Measurements from ENCODE around the gene L3MBTL4.

The L3MBTL4 gene

GRCh38 chr18:6044319-6044718, 370.4 kb downstream of the L3MBTL4 start:
- H3K9me3 Mint-ChIP-seq (ENCODE audit: low read depth) = peaks cover 18% of the 10 kb centered on the region
- H3K27me3 Mint-ChIP-seq = peaks cover 5% of the 10 kb centered on the region
- no peak overlapping the region for H3K27ac Mint-ChIP-seq
- no peak overlapping the region for H3K4me3 Mint-ChIP-seq
- H3K36me3 Mint-ChIP-seq = peaks cover 2% of the 10 kb centered on the region
- H3K4me1 Mint-ChIP-seq (ENCODE audit: low read depth) = no peaks in the 10 kb centered on the region

GRCh38 chr18:6039055-6039454, 375.7 kb downstream of the L3MBTL4 start:
- no peak overlapping the region for H3K4me3 Mint-ChIP-seq
- H3K27ac Mint-ChIP-seq = no peak overlapping the region
- H3K4me1 Mint-ChIP-seq (ENCODE audit: low read depth) = no peaks in the 10 kb centered on the region
- H3K36me3 Mint-ChIP-seq = no peaks in the 10 kb centered on the region
- peaks cover 7% of the 10 kb centered on the region for H3K27me3 Mint-ChIP-seq
- H3K9me3 Mint-ChIP-seq (ENCODE audit: low read depth) = peaks cover 10% of the 10 kb centered on the region

- Mint-ChIP-seq H3K27me3 (peaks cover 2% of the 10 kb centered on the region), H3K4me1 (ENCODE audit: low read depth) (no peaks in the 10 kb centered on the region), H3K4me3 (no peak overlapping the region), H3K27ac (no peak overlapping the region), H3K36me3 (no peaks in the 10 kb centered on the region), H3K9me3 (ENCODE audit: low read depth) (peaks cover 3% of the 10 kb centered on the region)
Observed at GRCh38 chr18:6031442-6031841, 383.3 kb downstream of the L3MBTL4 start.

GRCh38 chr18:6031002-6031401, 383.7 kb downstream of the L3MBTL4 start:
- Mint-ChIP-seq H3K27me3 (peaks cover 2% of the 10 kb centered on the region), H3K27ac (no peak overlapping the region), H3K36me3 (no peaks in the 10 kb centered on the region), H3K4me1 (ENCODE audit: low read depth) (no peaks in the 10 kb centered on the region), H3K9me3 (ENCODE audit: low read depth) (no peaks in the 10 kb centered on the region), H3K4me3 (no peak overlapping the region)

- no peaks in the 10 kb centered on the region for H3K36me3 Mint-ChIP-seq
Observed at GRCh38 chr18:6024745-6025248, 389.9 kb downstream of the L3MBTL4 start.

GRCh38 chr18:6023551-6023950, 391.2 kb downstream of the L3MBTL4 start:
- Mint-ChIP-seq H3K4me1 (ENCODE audit: low read depth) (no peaks in the 10 kb centered on the region), H3K9me3 (ENCODE audit: low read depth) (no peaks in the 10 kb centered on the region), H3K36me3 (no peaks in the 10 kb centered on the region), H3K27ac (no peak overlapping the region), H3K4me3 (no peak overlapping the region), H3K27me3 (no peaks in the 10 kb centered on the region)

More at GRCh38 chr18:6024745-6025248, 389.9 kb downstream of the L3MBTL4 start:
- Mint-ChIP-seq H3K27me3 (peaks cover 2% of the 10 kb centered on the region), H3K27ac (no peak overlapping the region), H3K4me1 (ENCODE audit: low read depth) (no peaks in the 10 kb centered on the region), H3K4me3 (no peak overlapping the region), H3K9me3 (ENCODE audit: low read depth) (no peaks in the 10 kb centered on the region)

GRCh38 chr18:6022845-6023244, 391.9 kb downstream of the L3MBTL4 start:
- Mint-ChIP-seq H3K4me1 (ENCODE audit: low read depth) (no peaks in the 10 kb centered on the region), H3K27me3 (no peaks in the 10 kb centered on the region), H3K9me3 (ENCODE audit: low read depth) (no peaks in the 10 kb centered on the region), H3K4me3 (no peak overlapping the region), H3K36me3 (no peaks in the 10 kb centered on the region), H3K27ac (no peak overlapping the region)

GRCh38 chr18:6022074-6022444, 392.7 kb downstream of the L3MBTL4 start:
- Mint-ChIP-seq H3K27ac (no peak overlapping the region), H3K36me3 (no peaks in the 10 kb centered on the region), H3K4me3 (no peak overlapping the region), H3K4me1 (ENCODE audit: low read depth) (no peaks in the 10 kb centered on the region), H3K9me3 (ENCODE audit: low read depth) (no peaks in the 10 kb centered on the region), H3K27me3 (no peaks in the 10 kb centered on the region)

GRCh38 chr18:6021306-6022073, 393.2 kb downstream of the L3MBTL4 start:
- no peaks in the 10 kb centered on the region for H3K27me3 Mint-ChIP-seq
- H3K9me3 Mint-ChIP-seq (ENCODE audit: low read depth) = no peaks in the 10 kb centered on the region
- H3K27ac Mint-ChIP-seq = no peak overlapping the region
- no peaks in the 10 kb centered on the region for H3K36me3 Mint-ChIP-seq
- H3K4me3 Mint-ChIP-seq = no peak overlapping the region
- H3K4me1 Mint-ChIP-seq (ENCODE audit: low read depth) = no peaks in the 10 kb centered on the region

GRCh38 chr18:6018671-6019070, 396.0 kb downstream of the L3MBTL4 start:
- Mint-ChIP-seq H3K4me1 (ENCODE audit: low read depth) (no peaks in the 10 kb centered on the region), H3K36me3 (no peaks in the 10 kb centered on the region), H3K27ac (no peak overlapping the region), H3K4me3 (no peak overlapping the region), H3K9me3 (ENCODE audit: low read depth) (no peaks in the 10 kb centered on the region), H3K27me3 (no peaks in the 10 kb centered on the region)

GRCh38 chr18:6017171-6017570, 397.5 kb downstream of the L3MBTL4 start:
- no peaks in the 10 kb centered on the region for H3K27me3 Mint-ChIP-seq
- H3K36me3 Mint-ChIP-seq = no peaks in the 10 kb centered on the region
- no peaks in the 10 kb centered on the region for H3K4me1 Mint-ChIP-seq (ENCODE audit: low read depth)
- H3K4me3 Mint-ChIP-seq = no peak overlapping the region
- H3K27ac Mint-ChIP-seq = no peak overlapping the region
- no peaks in the 10 kb centered on the region for H3K9me3 Mint-ChIP-seq (ENCODE audit: low read depth)

- H3K27ac Mint-ChIP-seq = no peak overlapping the region
- no peaks in the 10 kb centered on the region for H3K36me3 Mint-ChIP-seq
- H3K4me3 Mint-ChIP-seq = no peak overlapping the region
- no peaks in the 10 kb centered on the region for H3K4me1 Mint-ChIP-seq (ENCODE audit: low read depth)
- no peaks in the 10 kb centered on the region for H3K27me3 Mint-ChIP-seq
- no peaks in the 10 kb centered on the region for H3K9me3 Mint-ChIP-seq (ENCODE audit: low read depth)
Observed at GRCh38 chr18:6015364-6015763, 399.3 kb downstream of the L3MBTL4 start.

GRCh38 chr18:6013171-6013810, 401.4 kb downstream of the L3MBTL4 start:
- Mint-ChIP-seq H3K27ac (no peak overlapping the region), H3K4me3 (no peak overlapping the region), H3K4me1 (ENCODE audit: low read depth) (no peaks in the 10 kb centered on the region), H3K27me3 (no peaks in the 10 kb centered on the region), H3K36me3 (no peaks in the 10 kb centered on the region), H3K9me3 (ENCODE audit: low read depth) (no peaks in the 10 kb centered on the region)

- no peaks in the 10 kb centered on the region for H3K4me1 Mint-ChIP-seq (ENCODE audit: low read depth)
- no peaks in the 10 kb centered on the region for H3K9me3 Mint-ChIP-seq (ENCODE audit: low read depth)
- H3K36me3 Mint-ChIP-seq = no peaks in the 10 kb centered on the region
- no peaks in the 10 kb centered on the region for H3K27me3 Mint-ChIP-seq
- H3K4me3 Mint-ChIP-seq = no peak overlapping the region
- H3K27ac Mint-ChIP-seq = no peak overlapping the region
Observed at GRCh38 chr18:6010921-6011320, 403.8 kb downstream of the L3MBTL4 start.

GRCh38 chr18:6010284-6010683, 404.4 kb downstream of the L3MBTL4 start:
- Mint-ChIP-seq H3K36me3 (no peaks in the 10 kb centered on the region), H3K4me3 (no peak overlapping the region), H3K27ac (no peak overlapping the region), H3K9me3 (ENCODE audit: low read depth) (no peaks in the 10 kb centered on the region), H3K4me1 (ENCODE audit: low read depth) (no peaks in the 10 kb centered on the region), H3K27me3 (no peaks in the 10 kb centered on the region)

GRCh38 chr18:6009756-6010155, 405.0 kb downstream of the L3MBTL4 start:
- no peaks in the 10 kb centered on the region for H3K27me3 Mint-ChIP-seq
- H3K36me3 Mint-ChIP-seq = no peaks in the 10 kb centered on the region
- H3K4me3 Mint-ChIP-seq = no peak overlapping the region
- no peaks in the 10 kb centered on the region for H3K9me3 Mint-ChIP-seq (ENCODE audit: low read depth)
- no peaks in the 10 kb centered on the region for H3K4me1 Mint-ChIP-seq (ENCODE audit: low read depth)
- H3K27ac Mint-ChIP-seq = no peak overlapping the region

All from activated naive CD8-positive, alpha-beta T cell (primary cell).